Suprapubic skin (tissue), 4 donors: Measurements from ENCODE around the gene LPIN1. TPM values are rescaled to one million over a fixed set of nuclear protein-coding genes. Genes with fewer than 3 reads are reported as not detected.

Experiments used
- DNase-seq, 2 donors: peaks; one replicate each; pipeline ENCODE4 v3.0.0-alpha.2; 2019; ENCODE audit warnings: low spot score in 2 of 2
- H3K27ac ChIP-seq: fragments of 200-600 bp; sonication (generic); one replicate; pipeline ENCODE4 v1.5.1; 2019
- H3K27me3 ChIP-seq: fragments of 200-600 bp; sonication (generic); one replicate; pipeline ENCODE4 v1.5.1; 2019
- H3K36me3 ChIP-seq: fragments of 200-600 bp; sonication (generic); one replicate; pipeline ENCODE4 v1.5.1; 2019
- H3K4me1 ChIP-seq: fragments of 200-600 bp; sonication (generic); one replicate; pipeline ENCODE4 v1.5.1; 2019
- H3K4me3 ChIP-seq: fragments of 200-600 bp; sonication (generic); one replicate; pipeline ENCODE4 v1.5.1; 2019; ENCODE audit warnings: mild to moderate bottlenecking
- H3K9me3 ChIP-seq: fragments of 200-600 bp; sonication (generic); one replicate; pipeline ENCODE4 v1.5.1; 2019
- EP300 ChIP-seq: sonication (generic); formaldehyde crosslinking; IDR thresholded peaks from one replicate; pipeline ENCODE4 v1.6.1; 2017; ENCODE audit warnings: antibody characterized with exemption
- POLR2A ChIP-seq, 2 donors: fragments of 450-650 bp; IDR thresholded peaks; one replicate each; pipeline ENCODE4 v1.6.1; 2017; ENCODE audit warnings: antibody characterized with exemption in 2 of 2, mild to moderate bottlenecking in 2 of 2, moderate library complexity in 2 of 2
- POLR2AphosphoS5 ChIP-seq, 3 donors: sonication (generic); formaldehyde crosslinking; IDR thresholded peaks; one replicate each; pipeline ENCODE4 v1.6.1; 2017; ENCODE audit warnings: antibody characterized with exemption in 3 of 3
- WGBS: methylation state at CpG from one replicate; pipeline ENCODE4 v1.1.5; 2018; 5-methylcytosine and 5-hydroxymethylcytosine counted together
- total RNA-seq, 4 donors: library from RNA; depleted of rRNA; stranded (reverse); fragments of >200 nt; gene quantifications; one replicate each; pipeline ENCODE4 v1.1.0, GENCODE V29; 2016
- TF ChIP-seq, protein P1 (sequence below), 2 donors: fragments of 200-600 bp in 1 of 2; fragments of 450-650 bp in 1 of 2; sonication (generic) in 1 of 2; IDR thresholded peaks; one replicate each; pipeline ENCODE4 v1.5.1; 2016 to 2019; ENCODE audit warnings: antibody characterized with exemption in 2 of 2, mild to moderate bottlenecking in 1 of 2, moderate library complexity in 1 of 2

LPIN1 gene
- total RNA-seq, 4 donors from 2014 or later: 25.9 to 71.9 (median 52.5) TPM

DNA sequence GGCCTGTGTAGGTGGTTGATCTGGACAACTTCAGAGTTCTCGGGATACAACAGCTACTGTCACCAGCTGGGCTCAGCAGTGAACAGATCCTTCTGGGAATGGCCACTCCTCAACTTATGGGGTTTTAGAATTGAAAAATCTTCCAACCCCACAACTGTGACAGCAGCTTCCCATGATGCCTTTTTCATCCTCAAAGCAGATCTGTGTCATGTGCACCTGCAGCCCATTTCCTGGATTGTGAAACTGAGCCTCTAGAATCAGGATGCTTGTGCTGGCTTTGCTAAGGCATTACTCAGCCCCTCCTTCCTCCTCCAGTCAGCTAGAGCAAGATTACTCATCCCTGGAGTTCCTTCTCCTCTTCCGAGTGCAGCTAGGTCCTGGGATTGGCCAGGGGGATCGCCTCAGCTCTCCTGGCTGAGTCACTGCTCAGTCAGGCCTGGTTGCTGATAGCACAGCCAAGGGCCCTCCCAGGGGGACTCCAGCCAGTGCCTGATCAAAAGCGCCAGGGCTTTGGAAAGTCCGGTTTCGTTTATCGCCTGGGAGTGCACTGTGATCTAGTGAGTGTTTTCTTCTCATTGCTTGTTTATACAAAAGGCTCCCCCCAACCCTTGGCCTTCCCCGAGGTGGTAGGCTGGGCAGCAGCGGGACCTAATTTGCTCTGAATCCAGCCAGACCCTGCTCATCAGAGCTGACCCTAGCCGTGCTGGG, 2.4 kb upstream of the LPIN1 start:
- Histone ChIP-seq H3K36me3 (no peaks in the 10 kb centered on the region), H3K9me3 (no peaks in the 10 kb centered on the region), H3K4me1 (peaks cover 51% of the 10 kb centered on the region), H3K27ac (peak overlapping the region; percentile 31), H3K4me3 (peak overlapping the region; percentile 22), H3K27me3 (no peaks in the 10 kb centered on the region)
- DNase-seq: peak; percentile 94 to 95
- WGBS: 10% methylated on average over 10 of the region's 10 CpGs
- TF ChIP-seq POLR2A (IDR thresholded peaks at IDR 0.05) (no peak), POLR2AphosphoS5 (IDR thresholded peaks at IDR 0.05) (peak in 2 of 3 donors; percentile 24 to 92)

GRCh38 chr2:11744631-11745394, 1.6 kb upstream of the LPIN1 start:
- DNase-seq: no peak
- Histone ChIP-seq H3K4me3 (peak overlapping the region; percentile 22), H3K27me3 (no peaks in the 10 kb centered on the region), H3K27ac (peak overlapping the region; percentile 31), H3K9me3 (no peaks in the 10 kb centered on the region), H3K4me1 (peaks cover 59% of the 10 kb centered on the region), H3K36me3 (no peaks in the 10 kb centered on the region)
- TF ChIP-seq POLR2A (IDR thresholded peaks at IDR 0.05): no peak
- TF ChIP-seq, protein P1, sequence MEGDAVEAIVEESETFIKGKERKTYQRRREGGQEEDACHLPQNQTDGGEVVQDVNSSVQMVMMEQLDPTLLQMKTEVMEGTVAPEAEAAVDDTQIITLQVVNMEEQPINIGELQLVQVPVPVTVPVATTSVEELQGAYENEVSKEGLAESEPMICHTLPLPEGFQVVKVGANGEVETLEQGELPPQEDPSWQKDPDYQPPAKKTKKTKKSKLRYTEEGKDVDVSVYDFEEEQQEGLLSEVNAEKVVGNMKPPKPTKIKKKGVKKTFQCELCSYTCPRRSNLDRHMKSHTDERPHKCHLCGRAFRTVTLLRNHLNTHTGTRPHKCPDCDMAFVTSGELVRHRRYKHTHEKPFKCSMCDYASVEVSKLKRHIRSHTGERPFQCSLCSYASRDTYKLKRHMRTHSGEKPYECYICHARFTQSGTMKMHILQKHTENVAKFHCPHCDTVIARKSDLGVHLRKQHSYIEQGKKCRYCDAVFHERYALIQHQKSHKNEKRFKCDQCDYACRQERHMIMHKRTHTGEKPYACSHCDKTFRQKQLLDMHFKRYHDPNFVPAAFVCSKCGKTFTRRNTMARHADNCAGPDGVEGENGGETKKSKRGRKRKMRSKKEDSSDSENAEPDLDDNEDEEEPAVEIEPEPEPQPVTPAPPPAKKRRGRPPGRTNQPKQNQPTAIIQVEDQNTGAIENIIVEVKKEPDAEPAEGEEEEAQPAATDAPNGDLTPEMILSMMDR (IDR thresholded peaks at IDR 0.05): peak in 1 of 2 donors; percentile 31
- no peak for TF ChIP-seq EP300
- 75% methylated on average over 13 of the region's 14 CpGs for WGBS

GRCh38 chr2:11745613-11746375, 638 bp upstream of the LPIN1 start:
- no peaks in the 10 kb centered on the region for H3K9me3 ChIP-seq
- TF ChIP-seq, protein P1 (IDR thresholded peaks at IDR 0.05): no peak
- no peak for TF ChIP-seq POLR2AphosphoS5 (IDR thresholded peaks at IDR 0.05)
- TF ChIP-seq EP300: no peak
- peak overlapping the region; percentile 89 for H3K27ac ChIP-seq
- H3K4me1 ChIP-seq: peaks cover 69% of the 10 kb centered on the region
- no peaks in the 10 kb centered on the region for H3K36me3 ChIP-seq
- H3K4me3 ChIP-seq: peak overlapping the region; percentile 84
- H3K27me3 ChIP-seq: no peaks in the 10 kb centered on the region
- DNase-seq: no peak
- WGBS: 58% methylated on average over 27 of the region's 27 CpGs

- WGBS: 0% methylated on average over 8 of the region's 42 CpGs
- Histone ChIP-seq H3K27ac (peak overlapping the region; percentile 89), H3K9me3 (no peaks in the 10 kb centered on the region), H3K4me1 (peaks cover 80% of the 10 kb centered on the region), H3K27me3 (no peaks in the 10 kb centered on the region), H3K4me3 (peak overlapping the region; percentile 84), H3K36me3 (no peaks in the 10 kb centered on the region)
- no peak for DNase-seq
- TF ChIP-seq POLR2AphosphoS5 (IDR thresholded peaks at IDR 0.05) (no peak), POLR2A (IDR thresholded peaks at IDR 0.05) (no peak), EP300 (no peak)
- TF ChIP-seq, protein P1 (IDR thresholded peaks at IDR 0.05): no peak
These were observed 501 bp downstream of the LPIN1 start for GRCh38 chr2:11746807-11747459.

GRCh38 chr2:11748018-11748860, 1.8 kb downstream of the LPIN1 start:
- H3K4me1 ChIP-seq: peaks cover 91% of the 10 kb centered on the region
- TF ChIP-seq, protein P1 (IDR thresholded peaks at IDR 0.05): no peak
- TF ChIP-seq EP300 (no peak), POLR2AphosphoS5 (IDR thresholded peaks at IDR 0.05) (no peak), POLR2A (IDR thresholded peaks at IDR 0.05) (no peak)
- no peaks in the 10 kb centered on the region for H3K27me3 ChIP-seq
- 70% methylated on average over 19 of the region's 19 CpGs for WGBS
- peak overlapping the region; percentile 24 for H3K27ac ChIP-seq
- H3K9me3 ChIP-seq: no peaks in the 10 kb centered on the region
- H3K4me3 ChIP-seq: peak overlapping the region; percentile 84
- no peaks in the 10 kb centered on the region for H3K36me3 ChIP-seq
- no peak for DNase-seq
